GM12874 (cell line): ENCODE data around the gene TMED1.

Source experiments
- CTCF ChIP-seq: IDR thresholded peaks from 2 replicates; pipeline ENCODE4 v1.5.1; 2011; ENCODE audit warnings: low read depth, mild to moderate bottlenecking, control low read depth, low read length, moderate library complexity; ENCODE audit not compliant: insufficient read depth

TMED1 gene

GRCh38 chr19:10805065-10805757, 30.8 kb downstream of the TMED1 start:
- no peak for TF ChIP-seq CTCF

GRCh38 chr19:10803252-10803651, 32.8 kb downstream of the TMED1 start:
- TF ChIP-seq CTCF: no peak

- no peak for TF ChIP-seq CTCF
These were observed 33.5 kb downstream of the TMED1 start for GRCh38 chr19:10802479-10802878.

- no peak for TF ChIP-seq CTCF
These were observed 35.5 kb downstream of the TMED1 start for GRCh38 chr19:10800488-10800887.

- TF ChIP-seq CTCF: no peak
These were observed 38.3 kb downstream of the TMED1 start for GRCh38 chr19:10797541-10798256.

GRCh38 chr19:10797078-10797477, 38.9 kb downstream of the TMED1 start:
- TF ChIP-seq CTCF: no peak

GRCh38 chr19:10796653-10797052, 39.4 kb downstream of the TMED1 start:
- TF ChIP-seq CTCF: no peak
